VCaP (cell line): ENCODE data around the gene MRRF.

Experiments used
- H3K27ac ChIP-seq: fragments of 450-650 bp; 2 replicates; pipeline ENCODE4 v1.5.1; 2017
- TF ChIP-seq, protein P1 (sequence below): fragments of 450-650 bp; conservative IDR thresholded peaks from 2 replicates; pipeline ENCODE4 v1.5.1; 2017; ENCODE audit warnings: mild to moderate bottlenecking, moderate library complexity

MRRF gene, protein sequence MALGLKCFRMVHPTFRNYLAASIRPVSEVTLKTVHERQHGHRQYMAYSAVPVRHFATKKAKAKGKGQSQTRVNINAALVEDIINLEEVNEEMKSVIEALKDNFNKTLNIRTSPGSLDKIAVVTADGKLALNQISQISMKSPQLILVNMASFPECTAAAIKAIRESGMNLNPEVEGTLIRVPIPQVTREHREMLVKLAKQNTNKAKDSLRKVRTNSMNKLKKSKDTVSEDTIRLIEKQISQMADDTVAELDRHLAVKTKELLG

DNA sequence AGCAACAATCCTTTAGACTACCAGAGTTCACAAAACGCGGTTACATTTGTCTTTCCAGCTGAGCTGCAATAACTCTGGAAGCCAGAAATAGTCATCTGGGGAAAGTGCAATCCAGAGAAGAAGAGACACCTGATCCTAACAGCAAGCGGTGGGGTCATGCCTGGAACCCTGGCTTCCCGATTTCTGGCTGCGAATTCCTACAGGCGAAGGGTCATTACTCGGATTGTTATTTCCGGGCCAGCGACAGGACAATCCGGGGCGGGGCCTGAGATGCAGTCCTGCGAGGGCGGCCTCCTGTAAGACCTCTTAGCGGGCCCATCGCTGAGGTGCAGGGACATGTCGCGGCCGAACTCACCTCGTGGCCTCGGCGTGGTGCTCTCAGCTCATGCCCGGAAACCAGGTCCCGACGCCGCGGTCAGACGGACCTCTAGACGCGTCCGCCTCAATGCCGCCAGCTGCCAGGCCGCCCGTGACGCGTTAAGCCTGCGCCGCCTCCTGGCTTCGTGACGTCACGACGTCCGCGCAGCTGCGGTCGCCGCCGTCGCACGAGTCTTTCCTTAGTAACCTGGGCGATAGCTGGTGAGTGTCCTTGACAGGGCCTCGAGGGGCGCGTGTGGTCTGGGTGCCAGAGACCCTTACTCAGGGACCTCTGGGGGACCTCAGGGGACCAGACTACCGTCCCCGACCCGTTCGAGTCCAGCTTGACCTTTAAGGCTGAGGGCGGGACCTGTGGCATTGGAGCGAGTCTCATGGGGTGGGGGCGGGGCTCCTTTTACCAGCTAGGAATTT, at the start of gene MRRF, which contains the start of gene RBM18:
MRRF (plus strand) TSS at position 523 of the 789 bp plus-strand sequence. CDS start 6,010 bp downstream, outside the sequence.
RBM18 (minus strand) TSS at position 481 of the 789 bp plus-strand sequence. CDS start 3,348 bp downstream, outside the sequence.
- H3K27ac ChIP-seq: peak within 1 kb of the TSS; percentile 93
- TF ChIP-seq, protein P1, sequence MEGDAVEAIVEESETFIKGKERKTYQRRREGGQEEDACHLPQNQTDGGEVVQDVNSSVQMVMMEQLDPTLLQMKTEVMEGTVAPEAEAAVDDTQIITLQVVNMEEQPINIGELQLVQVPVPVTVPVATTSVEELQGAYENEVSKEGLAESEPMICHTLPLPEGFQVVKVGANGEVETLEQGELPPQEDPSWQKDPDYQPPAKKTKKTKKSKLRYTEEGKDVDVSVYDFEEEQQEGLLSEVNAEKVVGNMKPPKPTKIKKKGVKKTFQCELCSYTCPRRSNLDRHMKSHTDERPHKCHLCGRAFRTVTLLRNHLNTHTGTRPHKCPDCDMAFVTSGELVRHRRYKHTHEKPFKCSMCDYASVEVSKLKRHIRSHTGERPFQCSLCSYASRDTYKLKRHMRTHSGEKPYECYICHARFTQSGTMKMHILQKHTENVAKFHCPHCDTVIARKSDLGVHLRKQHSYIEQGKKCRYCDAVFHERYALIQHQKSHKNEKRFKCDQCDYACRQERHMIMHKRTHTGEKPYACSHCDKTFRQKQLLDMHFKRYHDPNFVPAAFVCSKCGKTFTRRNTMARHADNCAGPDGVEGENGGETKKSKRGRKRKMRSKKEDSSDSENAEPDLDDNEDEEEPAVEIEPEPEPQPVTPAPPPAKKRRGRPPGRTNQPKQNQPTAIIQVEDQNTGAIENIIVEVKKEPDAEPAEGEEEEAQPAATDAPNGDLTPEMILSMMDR: no peak

DNA sequence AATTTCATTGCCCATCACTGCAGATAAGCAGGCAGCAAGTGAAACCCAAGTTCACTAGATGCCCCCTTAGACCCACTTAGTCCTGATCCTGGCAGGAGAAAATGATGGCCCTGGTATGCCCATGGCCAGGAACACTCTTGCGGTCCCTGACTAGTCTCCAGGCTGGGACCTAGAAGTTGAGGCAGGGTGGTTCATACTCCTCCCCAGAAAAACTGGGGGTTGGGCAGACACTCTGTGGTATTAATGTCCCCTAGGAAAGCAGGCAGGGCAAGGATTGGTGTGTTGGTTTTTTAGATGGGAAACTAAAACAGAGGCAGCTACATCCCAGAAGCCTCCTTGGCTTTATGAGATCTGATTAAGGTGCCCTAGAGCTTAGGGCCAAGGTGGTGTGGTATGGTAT, 49.0 kb upstream of the MRRF start:
- TF ChIP-seq, protein P1: no peak

DNA sequence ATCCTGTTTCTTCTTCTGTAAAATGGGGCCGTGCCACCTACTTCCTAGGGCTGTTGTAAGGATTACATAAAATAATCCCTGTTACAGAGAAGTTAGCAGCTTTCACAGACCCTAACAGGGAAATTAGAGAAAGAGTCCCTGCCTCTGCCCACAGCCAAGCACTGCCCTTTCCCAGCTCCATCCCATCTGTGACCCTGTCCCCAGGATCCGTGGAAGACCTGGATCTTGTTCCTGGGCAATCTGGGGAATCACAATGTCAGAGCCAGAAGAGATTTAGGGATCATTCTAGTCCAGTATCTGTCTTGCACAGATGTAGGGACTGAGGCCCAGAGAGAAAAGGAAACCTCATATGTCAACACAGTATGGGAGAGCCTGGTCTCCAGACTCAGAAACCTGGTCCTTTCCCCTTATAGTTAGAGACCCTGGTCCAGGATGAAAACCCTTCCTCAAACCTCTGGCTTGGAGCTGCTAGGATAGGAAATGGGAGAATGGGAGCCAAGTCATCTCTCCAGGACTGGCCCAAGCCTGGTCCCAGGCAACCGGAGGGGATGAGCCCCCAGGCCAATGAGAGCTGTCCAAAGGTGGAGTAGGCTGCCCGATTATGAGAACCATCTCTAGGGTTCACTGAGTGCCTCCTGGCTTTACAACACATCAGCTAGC, 48.4 kb upstream of the MRRF start:
- TF ChIP-seq, protein P1: no peak

More for the DNA sequence above, 49.0 kb upstream of the MRRF start:
- H3K27ac ChIP-seq: no peak overlapping the region

DNA sequence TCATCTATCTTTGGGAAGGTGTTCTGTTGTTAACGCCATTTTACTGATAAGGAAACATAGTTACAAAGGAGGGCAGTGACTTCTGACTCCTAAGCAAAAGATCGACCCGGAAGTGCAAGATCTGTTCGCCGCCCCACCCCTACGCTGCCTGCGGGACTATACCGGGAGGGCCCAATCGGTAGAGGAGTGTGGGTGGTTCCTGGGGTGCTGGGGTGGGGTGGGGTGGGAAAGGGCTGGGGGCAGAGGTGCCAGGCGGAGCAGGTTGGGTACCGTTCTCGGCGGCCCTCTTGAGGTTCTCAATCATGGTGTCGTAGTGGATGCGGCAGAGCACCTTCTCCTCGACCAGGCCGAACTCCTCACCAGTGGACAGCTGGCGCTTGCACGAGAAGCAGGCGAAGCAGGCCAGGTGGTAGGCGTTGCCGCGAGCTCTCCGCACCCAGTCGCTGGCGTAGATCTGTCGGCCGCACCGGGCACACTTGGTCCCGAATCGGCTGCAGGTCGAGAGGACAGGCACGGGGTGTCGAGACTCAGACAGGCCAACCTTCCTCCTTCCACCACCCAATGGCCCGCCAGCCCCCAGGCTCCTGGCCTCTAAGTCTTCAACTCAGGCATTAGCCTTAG, 47.8 kb upstream of the MRRF start:
- TF ChIP-seq, protein P1: no peak
- H3K27ac ChIP-seq: peak overlapping the region; percentile 45

More for the DNA sequence above, 48.4 kb upstream of the MRRF start:
- no peak overlapping the region for H3K27ac ChIP-seq

DNA sequence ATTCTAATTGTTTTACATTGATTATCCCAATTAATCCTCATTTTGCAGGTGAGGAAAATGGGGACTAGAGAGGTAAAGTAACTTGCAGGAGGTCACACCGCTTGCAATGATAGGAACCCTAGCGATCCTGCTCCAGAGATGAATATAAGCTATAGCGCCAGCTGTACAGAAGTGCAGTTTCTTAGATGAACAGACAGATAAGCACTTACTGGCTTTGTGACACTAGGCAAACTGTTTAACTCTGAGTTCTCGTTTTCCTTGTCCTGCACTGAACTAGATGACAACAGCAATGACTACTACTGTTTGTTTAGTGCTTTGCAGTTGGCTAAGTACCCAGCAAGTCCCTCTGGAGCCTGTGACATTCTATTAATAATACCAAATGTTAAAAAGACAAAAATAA, 47.0 kb upstream of the MRRF start:
- peak overlapping the region; percentile 45 for H3K27ac ChIP-seq
- TF ChIP-seq, protein P1: no peak

DNA sequence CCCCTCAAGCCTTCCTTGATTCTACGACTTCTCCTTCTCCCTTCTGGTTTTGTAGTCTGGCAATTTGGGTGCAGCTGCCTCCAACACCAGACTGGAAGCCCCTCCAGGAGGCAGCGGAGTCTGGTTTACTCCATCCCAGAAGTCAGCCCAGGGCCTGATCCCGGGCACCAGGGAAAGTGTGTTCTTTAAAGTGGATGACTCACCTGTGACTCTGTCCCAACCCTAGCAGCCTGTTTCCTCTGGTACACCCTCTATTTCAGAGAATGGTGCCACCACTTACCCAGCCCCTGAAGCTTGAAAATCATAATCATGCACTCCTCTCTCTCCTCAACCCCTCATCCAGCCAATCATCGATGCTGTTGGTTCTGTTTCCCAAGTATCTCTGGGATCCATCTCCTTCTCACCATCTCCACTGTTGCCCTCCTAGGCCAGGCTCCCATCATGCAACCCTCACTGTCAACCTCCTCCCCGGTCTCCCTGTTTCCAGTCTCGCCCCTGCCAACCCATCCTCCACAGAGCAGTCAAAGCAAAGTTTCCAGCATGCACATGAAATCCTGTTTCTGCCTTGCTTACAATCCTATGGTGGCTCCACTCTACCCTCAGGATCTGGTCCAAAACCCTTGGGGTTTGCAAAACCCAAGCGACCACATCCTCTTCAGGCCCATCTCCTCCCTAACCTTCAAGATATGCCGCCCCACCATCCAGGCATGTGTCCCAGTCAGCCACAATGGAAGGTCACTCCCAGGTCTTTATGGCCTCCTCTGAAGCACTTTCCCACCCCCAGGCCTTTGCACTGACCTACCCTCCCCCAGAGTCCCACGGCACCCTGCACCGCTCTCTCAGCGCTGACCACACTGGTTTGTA, 46.4 kb upstream of the MRRF start:
- H3K27ac ChIP-seq: peak overlapping the region; percentile 45
- TF ChIP-seq, protein P1: no peak
